HL-60 (cell line): ENCODE measurements around the gene LRCOL1.
A peak's percentile ranks its signal among the peaks of the same experiment; 100 is the strongest.

Experiments used
- DNase-seq, 2 experiments: peaks; one replicate each; pipeline ENCODE4 v3.0.0-alpha.2; 2010 to 2020; ENCODE audit warnings: low read depth in 1 of 2, low spot score in 1 of 2
- H3K27ac ChIP-seq: fragments of 250-450 bp; sonication (Bioruptor Pico); replicated peaks from 2 replicates; pipeline ENCODE4 v1.5.1; 2020; ENCODE audit warnings: mild to moderate bottlenecking, moderate library complexity
- H3K27me3 ChIP-seq: fragments of 250-450 bp; sonication (Bioruptor Pico); 2 replicates; pipeline ENCODE4 v1.5.1; 2021; ENCODE audit warnings: mild to moderate bottlenecking, moderate library complexity; ENCODE audit not compliant: insufficient read depth, poor library complexity, severe bottlenecking
- H3K4me3 ChIP-seq: replicated peaks from 2 replicates; pipeline ENCODE4 v1.5.1; 2011; ENCODE audit warnings: mild to moderate bottlenecking, control low read depth, low read length; ENCODE audit not compliant: insufficient read depth
- GABPA ChIP-seq: IDR thresholded peaks from 2 replicates; pipeline ENCODE4 v1.6.1; 2012; ENCODE audit warnings: low read depth
- POLR2AphosphoS5 ChIP-seq: IDR thresholded peaks from 2 replicates; pipeline ENCODE4 v1.6.1; 2012; ENCODE audit warnings: low read depth
- REST ChIP-seq: IDR thresholded peaks from 2 replicates; pipeline ENCODE4 v1.6.1; 2012; ENCODE audit warnings: low read depth; ENCODE audit not compliant: insufficient replicate concordance
- SPI1 ChIP-seq: IDR thresholded peaks from 2 replicates; pipeline ENCODE4 v1.6.1; 2012; ENCODE audit warnings: low read depth, mild to moderate bottlenecking, borderline replicate concordance
- TF ChIP-seq, protein P1 (sequence below): IDR thresholded peaks from one replicate; pipeline ENCODE4 v1.5.1; 2011; ENCODE audit warnings: low read length, control low read depth, inconsistent platforms; ENCODE audit not compliant: insufficient read depth

LRCOL1 gene

DNA sequence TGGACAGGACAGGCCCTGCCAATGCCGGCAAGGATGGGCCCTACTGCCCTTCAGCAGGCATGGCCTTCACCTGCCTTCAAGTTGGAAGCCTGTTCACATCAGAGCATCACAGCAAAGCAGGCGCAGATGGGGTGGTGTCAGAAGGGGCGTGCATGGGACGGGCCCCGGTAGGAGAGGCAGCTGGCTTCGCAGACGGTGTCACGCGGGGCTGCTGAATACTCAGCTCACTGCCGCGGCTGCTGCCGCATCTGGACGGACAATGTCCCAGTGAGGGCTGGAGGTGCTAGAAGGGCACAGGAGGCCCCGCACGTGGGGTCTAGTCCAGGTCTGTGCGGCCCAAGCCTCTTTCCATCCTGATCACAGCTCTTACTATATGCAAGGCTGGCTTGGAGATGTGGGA is 42.1 kb downstream of the LRCOL1 start:
- Histone ChIP-seq H3K27ac (no peak overlapping the region), H3K27me3 (no peaks in the 10 kb centered on the region), H3K4me3 (no peak overlapping the region)
- no peak for TF ChIP-seq POLR2AphosphoS5
- TF ChIP-seq GABPA: no peak
- TF ChIP-seq, protein P1, sequence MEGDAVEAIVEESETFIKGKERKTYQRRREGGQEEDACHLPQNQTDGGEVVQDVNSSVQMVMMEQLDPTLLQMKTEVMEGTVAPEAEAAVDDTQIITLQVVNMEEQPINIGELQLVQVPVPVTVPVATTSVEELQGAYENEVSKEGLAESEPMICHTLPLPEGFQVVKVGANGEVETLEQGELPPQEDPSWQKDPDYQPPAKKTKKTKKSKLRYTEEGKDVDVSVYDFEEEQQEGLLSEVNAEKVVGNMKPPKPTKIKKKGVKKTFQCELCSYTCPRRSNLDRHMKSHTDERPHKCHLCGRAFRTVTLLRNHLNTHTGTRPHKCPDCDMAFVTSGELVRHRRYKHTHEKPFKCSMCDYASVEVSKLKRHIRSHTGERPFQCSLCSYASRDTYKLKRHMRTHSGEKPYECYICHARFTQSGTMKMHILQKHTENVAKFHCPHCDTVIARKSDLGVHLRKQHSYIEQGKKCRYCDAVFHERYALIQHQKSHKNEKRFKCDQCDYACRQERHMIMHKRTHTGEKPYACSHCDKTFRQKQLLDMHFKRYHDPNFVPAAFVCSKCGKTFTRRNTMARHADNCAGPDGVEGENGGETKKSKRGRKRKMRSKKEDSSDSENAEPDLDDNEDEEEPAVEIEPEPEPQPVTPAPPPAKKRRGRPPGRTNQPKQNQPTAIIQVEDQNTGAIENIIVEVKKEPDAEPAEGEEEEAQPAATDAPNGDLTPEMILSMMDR: no peak
- TF ChIP-seq REST: no peak
- TF ChIP-seq SPI1: no peak
- no peak for DNase-seq

DNA sequence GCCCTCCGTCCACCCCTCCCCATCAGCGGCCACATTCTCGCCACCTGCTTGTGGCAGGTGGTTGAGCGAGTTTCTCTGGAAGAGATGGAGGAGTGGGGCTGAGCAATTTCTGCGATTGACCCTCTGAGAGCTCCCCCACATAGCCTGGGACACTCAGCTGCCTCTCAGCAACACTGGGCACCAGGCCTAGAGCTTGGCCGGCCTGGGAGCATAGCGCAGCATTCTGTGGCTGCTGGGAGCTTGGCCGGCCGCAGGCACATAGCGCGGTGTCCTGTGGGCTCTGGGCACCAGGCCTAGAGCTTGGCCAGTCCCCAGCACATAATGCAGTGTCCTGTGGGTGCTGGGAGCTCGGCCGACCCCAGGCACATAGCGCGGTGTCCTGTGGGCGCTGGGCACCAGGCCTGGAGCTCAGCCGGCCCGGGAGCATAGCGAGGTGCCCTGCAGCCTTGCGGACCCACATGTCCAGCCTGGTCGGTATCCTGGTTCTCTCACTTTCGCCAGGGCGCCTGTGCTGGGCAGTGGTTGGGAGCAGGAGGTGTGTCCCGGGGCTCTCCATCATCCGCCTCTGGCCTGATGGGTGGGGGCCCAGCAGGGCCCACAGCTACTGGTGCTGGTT is 43.8 kb downstream of the LRCOL1 start:
- no peak for DNase-seq
- H3K27ac ChIP-seq: no peak overlapping the region

GRCh38 chr12:132565365-132565764 is 45.0 kb downstream of the LRCOL1 start:
- no peaks in the 10 kb centered on the region for H3K27me3 ChIP-seq
- H3K27ac ChIP-seq: no peak overlapping the region
- DNase-seq: no peak
- TF ChIP-seq REST (no peak), SPI1 (no peak), GABPA (no peak), POLR2AphosphoS5 (0 out of 2 replicates have a peak, but pooled peaks have one; percentile 3)
- TF ChIP-seq, protein P1: no peak
- H3K4me3 ChIP-seq: no peak overlapping the region

More for the DNA sequence above, 43.8 kb downstream of the LRCOL1 start:
- TF ChIP-seq SPI1: no peak
- no peak for TF ChIP-seq POLR2AphosphoS5
- no peak for TF ChIP-seq REST
- TF ChIP-seq, protein P1: no peak
- TF ChIP-seq GABPA: no peak
- Histone ChIP-seq H3K4me3 (no peak overlapping the region), H3K27me3 (no peaks in the 10 kb centered on the region)
